ENCODE results near the gene SUGCT. TPM values are rescaled to one million over a fixed set of nuclear protein-coding genes. Genes with fewer than 3 reads are reported as not detected.
"Not testable (repeated sequence)": the region's sequence is repeated elsewhere in the genome, so short reads cannot be mapped to it uniquely, and the experiment has no call there.

Gene SUGCT
- total RNA-seq, 1 donor, result 9.9 TPM

GRCh38 chr7:40098810-40099209, 36.0 kb upstream of the SUGCT start:
- no peak for DNase-seq (ENCODE audit: low read depth)
- H3K4me3 ChIP-seq (ENCODE audit: low read depth, low read length), result no peak overlapping the region
- TF ChIP-seq, protein P1, sequence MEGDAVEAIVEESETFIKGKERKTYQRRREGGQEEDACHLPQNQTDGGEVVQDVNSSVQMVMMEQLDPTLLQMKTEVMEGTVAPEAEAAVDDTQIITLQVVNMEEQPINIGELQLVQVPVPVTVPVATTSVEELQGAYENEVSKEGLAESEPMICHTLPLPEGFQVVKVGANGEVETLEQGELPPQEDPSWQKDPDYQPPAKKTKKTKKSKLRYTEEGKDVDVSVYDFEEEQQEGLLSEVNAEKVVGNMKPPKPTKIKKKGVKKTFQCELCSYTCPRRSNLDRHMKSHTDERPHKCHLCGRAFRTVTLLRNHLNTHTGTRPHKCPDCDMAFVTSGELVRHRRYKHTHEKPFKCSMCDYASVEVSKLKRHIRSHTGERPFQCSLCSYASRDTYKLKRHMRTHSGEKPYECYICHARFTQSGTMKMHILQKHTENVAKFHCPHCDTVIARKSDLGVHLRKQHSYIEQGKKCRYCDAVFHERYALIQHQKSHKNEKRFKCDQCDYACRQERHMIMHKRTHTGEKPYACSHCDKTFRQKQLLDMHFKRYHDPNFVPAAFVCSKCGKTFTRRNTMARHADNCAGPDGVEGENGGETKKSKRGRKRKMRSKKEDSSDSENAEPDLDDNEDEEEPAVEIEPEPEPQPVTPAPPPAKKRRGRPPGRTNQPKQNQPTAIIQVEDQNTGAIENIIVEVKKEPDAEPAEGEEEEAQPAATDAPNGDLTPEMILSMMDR (IDR thresholded peaks at IDR 0.05; ENCODE audit: insufficient read depth, low read depth, low read length), result no peak

- DNase-seq (ENCODE audit: low read depth), result no peak
- TF ChIP-seq, protein P1 (IDR thresholded peaks at IDR 0.05; ENCODE audit: insufficient read depth, low read depth, low read length), result no peak
- H3K4me3 ChIP-seq (ENCODE audit: low read depth, low read length), result no peak overlapping the region
Measured at GRCh38 chr7:40099837-40100236, 35.0 kb upstream of the SUGCT start.

DNA sequence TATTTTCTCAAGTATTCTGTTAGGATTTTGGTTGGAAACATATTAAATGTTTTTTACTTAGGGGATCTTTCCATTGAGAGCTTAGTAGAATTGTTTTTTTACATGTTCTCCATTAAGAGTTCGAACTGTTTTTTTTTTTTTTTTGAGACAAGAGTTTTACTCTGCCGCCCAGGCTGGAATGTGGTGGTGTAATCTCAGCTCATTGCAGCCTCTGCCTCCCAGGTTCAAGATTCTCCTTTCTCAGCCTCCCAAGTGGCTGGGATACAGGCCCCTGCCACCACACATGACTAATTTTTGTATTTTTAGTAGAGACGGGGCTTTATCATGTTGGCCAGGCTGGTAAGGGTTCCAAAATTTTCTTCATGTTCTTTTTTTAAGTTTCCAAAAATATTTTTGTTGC, 33.6 kb upstream of the SUGCT start:
- TF ChIP-seq, protein P1 (IDR thresholded peaks at IDR 0.05; ENCODE audit: insufficient read depth, low read depth, low read length), result no peak
- no peak for DNase-seq (ENCODE audit: low read depth)
- H3K4me3 ChIP-seq (ENCODE audit: low read depth, low read length), result no peak overlapping the region

DNA sequence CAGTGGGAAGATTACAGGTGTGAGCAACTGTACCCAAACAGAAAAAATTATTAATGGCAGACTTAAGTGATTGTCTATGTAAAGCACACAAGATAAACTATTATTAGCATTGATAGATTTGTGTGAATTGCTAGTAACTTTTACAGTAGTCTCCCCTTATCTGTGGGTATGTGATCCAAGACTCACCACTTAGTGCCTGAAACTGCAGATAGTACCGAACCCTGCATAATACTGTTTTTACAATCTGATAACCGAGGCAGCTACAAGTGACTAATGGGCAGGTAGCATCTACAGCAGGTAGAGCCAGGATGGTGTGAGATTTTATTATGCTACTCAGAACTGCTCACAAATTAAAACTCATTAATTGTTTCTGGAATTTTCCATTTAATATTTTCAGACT, 31.9 kb upstream of the SUGCT start:
- TF ChIP-seq, protein P1 (IDR thresholded peaks at IDR 0.05; ENCODE audit: insufficient read depth, low read depth, low read length), result no peak
- no peak overlapping the region for H3K4me3 ChIP-seq (ENCODE audit: low read depth, low read length)
- no peak for DNase-seq (ENCODE audit: low read depth)

GRCh38 chr7:40105879-40106473, 28.8 kb upstream of the SUGCT start:
- no peak overlapping the region for H3K4me3 ChIP-seq (ENCODE audit: low read depth, low read length)
- TF ChIP-seq, protein P1 (IDR thresholded peaks at IDR 0.05; ENCODE audit: insufficient read depth, low read depth, low read length), result no peak
- peak; percentile 18 for DNase-seq (ENCODE audit: low read depth)

GRCh38 chr7:40115936-40116335, 18.9 kb upstream of the SUGCT start:
- TF ChIP-seq, protein P1 (IDR thresholded peaks at IDR 0.05; ENCODE audit: insufficient read depth, low read depth, low read length), result no peak
- DNase-seq (ENCODE audit: low read depth), result no peak
- no peak overlapping the region for H3K4me3 ChIP-seq (ENCODE audit: low read depth, low read length)

- DNase-seq (ENCODE audit: low read depth); H3K4me3 ChIP-seq (ENCODE audit: low read depth, low read length): not testable (repeated sequence)
Measured at GRCh38 chr7:40117199-40117598, 17.6 kb upstream of the SUGCT start.

DNA sequence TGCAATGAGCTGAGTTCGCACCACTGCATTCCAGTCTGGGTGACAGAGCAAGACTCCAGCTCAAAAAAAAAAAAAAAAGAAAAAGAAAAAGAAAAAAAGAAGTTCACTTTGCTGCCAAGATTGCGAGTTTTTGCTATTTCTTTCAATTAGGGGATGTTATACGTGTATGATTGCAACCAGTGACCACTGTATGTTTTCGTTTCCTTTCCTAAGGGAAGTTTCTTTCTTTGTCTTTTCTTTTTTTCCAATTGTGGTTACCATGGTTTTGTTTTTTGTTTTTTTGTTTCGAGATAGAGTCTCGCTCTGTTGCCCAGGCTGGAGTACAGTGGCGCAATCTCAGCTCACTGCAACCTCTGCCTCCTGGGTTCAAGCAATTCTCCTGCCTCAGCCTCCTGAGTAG, 16.6 kb upstream of the SUGCT start:
- not testable (repeated sequence) for H3K4me3 ChIP-seq (ENCODE audit: low read depth, low read length); DNase-seq (ENCODE audit: low read depth)
